K562 (cell line): ENCODE measurements around the gene HSPB6. TPM values are rescaled to one million over a fixed set of nuclear protein-coding genes. Genes with fewer than 3 reads are reported as not detected.

Source experiments
- BRD9 ChIP-seq: fragments of 450-650 bp; IDR thresholded peaks from 2 replicates; pipeline ENCODE4 v1.6.1; 2018; ENCODE audit warnings: low read depth; ENCODE audit not compliant: partially characterized antibody
- ESRRA ChIP-seq: fragments of 450-650 bp; IDR thresholded peaks from 2 replicates; pipeline ENCODE4 v1.6.1; 2014; ENCODE audit warnings: low read depth, mild to moderate bottlenecking, moderate library complexity, borderline replicate concordance
- ETV1 ChIP-seq: fragments of 450-650 bp; conservative IDR thresholded peaks from 2 replicates; pipeline ENCODE4 v1.6.1; 2016; ENCODE audit warnings: missing genetic modification characterization, control low read depth, low read depth, missing compliant biosample characterization
- FIP1L1 ChIP-seq: fragments of 200-400 bp; formaldehyde crosslinking; IDR thresholded peaks from 2 replicates; pipeline ENCODE4 v1.6.1; 2018; ENCODE audit warnings: mild to moderate bottlenecking, low read depth, low read length; ENCODE audit not compliant: poor library complexity, severe bottlenecking
- FOXA1 ChIP-seq: fragments of 450-650 bp; IDR thresholded peaks from 2 replicates; pipeline ENCODE4 v1.6.1; 2016; ENCODE audit warnings: mild to moderate bottlenecking, borderline replicate concordance
- SAFB ChIP-seq: fragments of 200-400 bp; formaldehyde crosslinking; IDR thresholded peaks from 2 replicates; pipeline ENCODE4 v1.6.1; 2017; ENCODE audit warnings: low read depth, low read length, borderline replicate concordance
- SRSF7 ChIP-seq: fragments of 200-400 bp; formaldehyde crosslinking; optimal IDR thresholded peaks from 2 replicates; pipeline ENCODE3; 2017; ENCODE audit warnings: mild to moderate bottlenecking, low read depth, low read length
- ZNF263 ChIP-seq: sonication (generic); formaldehyde crosslinking; IDR thresholded peaks from 2 replicates; pipeline ENCODE4 v1.8.0; 2022; ENCODE audit warnings: mild to moderate bottlenecking, missing genetic modification reagents, borderline replicate concordance
- polyA plus RNA-seq, 8 experiments: library from polyadenylated mRNA; depleted of rRNA in 4 of 8; stranded (reverse) in 5 of 8; unstranded in 3 of 8; fragments of >200 nt; fragmentation: Nextera tagmentation in 2 of 8; fragmentation: Illumina TruSeq in 1 of 8; extraction: Ambion mirVana in 2 of 8; extraction: Trizol in 1 of 8; gene quantifications; 2 replicates each; pipeline versions ENCODE4 v1.2.1 to v1.2.3, GENCODE V29; 2011 to 2014; ENCODE audit warnings: inconsistent platforms in 1 of 8, missing spikeins in 1 of 8
- total RNA-seq, 7 experiments: library from RNA; depleted of rRNA in 6 of 7; stranded (reverse); fragments of >200 nt in 6 of 7; fragmentation: Illumina TruSeq in 2 of 7; extraction: Trizol in 2 of 7; gene quantifications; 2 replicates each; pipeline versions ENCODE4 v1.2.1 to v1.2.3, GENCODE V29; 2011 to 2021; ENCODE audit warnings: low replicate concordance in 1 of 7
- TF ChIP-seq, protein P1 (sequence below), 2 experiments: fragments of 450-650 bp; formaldehyde crosslinking in 1 of 2; IDR thresholded peaks; 2 replicates each; pipeline versions ENCODE4 v1.4.0 to v1.6.1; 2014 to 2020; ENCODE audit warnings: mild to moderate bottlenecking in 2 of 2, borderline replicate concordance in 1 of 2, low read depth in 1 of 2
- TF ChIP-seq, protein P2 (sequence below): sonication (generic); IDR thresholded peaks from 2 replicates; pipeline ENCODE4 v1.6.1; 2016

Gene HSPB6
- total and polyA plus RNA-seq, 9 of the 15 experiments (the other 6 are each of a cell fraction or from before 2014, with no cell fraction given), result 0.55 TPM; not detected in 8

DNA sequence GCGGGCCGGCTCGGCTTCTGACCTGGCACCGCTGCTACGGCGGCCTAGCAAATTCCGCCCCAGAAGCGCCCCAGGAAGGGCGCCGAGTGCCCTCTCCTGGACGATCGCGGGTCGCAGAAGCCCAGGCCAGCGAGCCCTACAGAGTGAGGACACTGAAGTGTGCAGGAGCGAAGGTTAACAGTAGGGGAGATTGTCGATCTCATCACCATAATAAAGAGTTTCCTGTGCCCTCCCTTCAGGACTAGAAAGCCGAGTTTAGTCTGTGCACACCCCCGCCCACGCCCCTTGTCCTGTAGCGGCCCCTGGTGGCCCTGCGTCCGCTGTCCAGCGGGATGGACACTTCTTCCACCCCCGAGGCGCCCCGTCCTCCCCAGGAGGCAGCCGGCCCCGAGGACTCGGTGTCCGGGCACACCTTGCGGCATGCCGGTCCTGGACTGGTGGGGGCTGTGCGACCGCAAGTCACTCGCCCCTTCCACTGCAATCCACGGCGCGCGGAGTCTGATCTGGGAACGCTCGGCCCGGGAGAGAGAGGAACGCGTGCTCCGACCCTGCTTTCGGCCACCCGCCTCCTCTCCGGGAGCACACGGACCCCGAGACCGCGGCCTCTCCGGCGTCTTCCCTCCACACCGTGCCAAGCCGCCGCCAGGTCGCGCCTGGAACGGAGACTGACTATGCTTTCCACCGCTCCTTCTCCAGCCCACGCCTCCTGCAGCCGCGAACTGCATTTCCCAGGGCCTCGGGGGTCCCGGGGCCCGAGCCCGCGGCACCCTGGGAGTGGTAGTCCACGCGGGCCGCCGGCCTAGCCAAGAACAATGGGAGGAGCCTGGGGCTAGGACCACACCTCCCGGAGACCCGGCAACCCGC, 39.8 kb downstream of the HSPB6 start (continued):
- TF ChIP-seq, protein P1, sequence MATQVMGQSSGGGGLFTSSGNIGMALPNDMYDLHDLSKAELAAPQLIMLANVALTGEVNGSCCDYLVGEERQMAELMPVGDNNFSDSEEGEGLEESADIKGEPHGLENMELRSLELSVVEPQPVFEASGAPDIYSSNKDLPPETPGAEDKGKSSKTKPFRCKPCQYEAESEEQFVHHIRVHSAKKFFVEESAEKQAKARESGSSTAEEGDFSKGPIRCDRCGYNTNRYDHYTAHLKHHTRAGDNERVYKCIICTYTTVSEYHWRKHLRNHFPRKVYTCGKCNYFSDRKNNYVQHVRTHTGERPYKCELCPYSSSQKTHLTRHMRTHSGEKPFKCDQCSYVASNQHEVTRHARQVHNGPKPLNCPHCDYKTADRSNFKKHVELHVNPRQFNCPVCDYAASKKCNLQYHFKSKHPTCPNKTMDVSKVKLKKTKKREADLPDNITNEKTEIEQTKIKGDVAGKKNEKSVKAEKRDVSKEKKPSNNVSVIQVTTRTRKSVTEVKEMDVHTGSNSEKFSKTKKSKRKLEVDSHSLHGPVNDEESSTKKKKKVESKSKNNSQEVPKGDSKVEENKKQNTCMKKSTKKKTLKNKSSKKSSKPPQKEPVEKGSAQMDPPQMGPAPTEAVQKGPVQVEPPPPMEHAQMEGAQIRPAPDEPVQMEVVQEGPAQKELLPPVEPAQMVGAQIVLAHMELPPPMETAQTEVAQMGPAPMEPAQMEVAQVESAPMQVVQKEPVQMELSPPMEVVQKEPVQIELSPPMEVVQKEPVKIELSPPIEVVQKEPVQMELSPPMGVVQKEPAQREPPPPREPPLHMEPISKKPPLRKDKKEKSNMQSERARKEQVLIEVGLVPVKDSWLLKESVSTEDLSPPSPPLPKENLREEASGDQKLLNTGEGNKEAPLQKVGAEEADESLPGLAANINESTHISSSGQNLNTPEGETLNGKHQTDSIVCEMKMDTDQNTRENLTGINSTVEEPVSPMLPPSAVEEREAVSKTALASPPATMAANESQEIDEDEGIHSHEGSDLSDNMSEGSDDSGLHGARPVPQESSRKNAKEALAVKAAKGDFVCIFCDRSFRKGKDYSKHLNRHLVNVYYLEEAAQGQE (IDR thresholded peaks at IDR 0.05; ENCODE audit: borderline replicate concordance), result peak; percentile 93
- TF ChIP-seq, protein P1 (CRISPR knock-in tag; IDR thresholded peaks at IDR 0.05; ENCODE audit: low read depth), result peak; percentile 78
- TF ChIP-seq FOXA1 (no peak), BRD9 (peak; percentile 36), ETV1 (tag) (peak; percentile 60), ESRRA (peak; percentile 34; the same call in 1 of the 2 replicates), FIP1L1 (peak; percentile 54), SAFB (peak; percentile 71; the same call in 1 of the 2 replicates), ZNF263 (CRISPR knock-in tag) (peak; percentile 100), SRSF7 (no peak)
- TF ChIP-seq, protein P2, sequence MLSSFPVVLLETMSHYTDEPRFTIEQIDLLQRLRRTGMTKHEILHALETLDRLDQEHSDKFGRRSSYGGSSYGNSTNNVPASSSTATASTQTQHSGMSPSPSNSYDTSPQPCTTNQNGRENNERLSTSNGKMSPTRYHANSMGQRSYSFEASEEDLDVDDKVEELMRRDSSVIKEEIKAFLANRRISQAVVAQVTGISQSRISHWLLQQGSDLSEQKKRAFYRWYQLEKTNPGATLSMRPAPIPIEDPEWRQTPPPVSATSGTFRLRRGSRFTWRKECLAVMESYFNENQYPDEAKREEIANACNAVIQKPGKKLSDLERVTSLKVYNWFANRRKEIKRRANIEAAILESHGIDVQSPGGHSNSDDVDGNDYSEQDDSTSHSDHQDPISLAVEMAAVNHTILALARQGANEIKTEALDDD, result peak; percentile 89
